ENCODE measurements around the gene GOLPH3.
"Not testable (repeated sequence)": the region's sequence is repeated elsewhere in the genome, so short reads cannot be mapped to it uniquely, and the experiment has no call there.

Gene GOLPH3

DNA sequence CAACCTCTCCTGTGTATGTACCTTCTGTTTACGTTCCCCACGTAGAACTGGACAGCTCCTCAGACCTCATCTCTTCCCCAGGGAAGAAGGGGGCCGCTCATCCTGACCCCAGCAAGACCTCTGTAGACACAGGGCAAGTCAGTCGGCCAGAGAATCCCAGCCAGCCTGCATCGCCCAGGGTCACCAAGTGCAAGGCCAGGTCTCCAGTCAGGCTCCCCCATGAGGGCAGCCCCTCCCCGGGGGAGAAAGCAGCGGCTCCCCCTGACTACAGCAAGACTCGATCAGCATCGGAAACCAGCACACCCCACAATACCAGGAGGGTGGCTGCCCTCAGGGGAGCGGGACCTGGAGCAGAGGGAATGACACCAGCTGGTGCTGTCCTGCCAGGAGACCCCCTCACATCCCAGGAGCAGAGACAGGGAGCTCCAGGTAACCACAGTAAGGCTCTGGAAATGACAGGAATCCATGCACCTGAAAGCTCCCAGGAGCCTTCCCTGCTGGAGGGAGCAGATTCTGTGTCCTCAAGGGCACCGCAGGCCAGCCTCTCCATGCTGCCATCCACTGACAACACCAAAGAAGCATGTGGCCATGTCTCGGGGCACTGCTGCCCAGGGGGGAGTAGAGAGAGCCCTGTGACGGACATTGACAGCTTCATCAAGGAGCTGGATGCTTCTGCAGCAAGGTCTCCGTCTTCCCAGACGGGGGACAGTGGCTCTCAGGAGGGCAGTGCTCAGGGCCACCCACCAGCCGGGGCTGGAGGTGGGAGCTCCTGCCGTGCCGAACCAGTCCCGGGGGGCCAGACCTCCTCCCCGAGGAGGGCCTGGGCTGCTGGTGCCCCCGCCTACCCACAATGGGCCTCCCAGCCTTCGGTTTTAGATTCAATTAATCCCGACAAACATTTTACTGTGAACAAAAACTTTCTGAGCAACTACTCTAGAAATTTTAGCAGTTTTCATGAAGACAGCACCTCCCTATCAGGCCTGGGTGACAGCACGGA is 86.7 kb downstream of the GOLPH3 start:
- DNase-seq (ENCODE audit: low spot score in 2 of 2) (no peak), ATAC-seq (replicated peaks; ENCODE audit: extremely low read depth, poor library complexity, severe bottlenecking) (no peak)
- Mint-ChIP-seq H3K36me3 (ENCODE audit: insufficient read depth) (no peaks in the 10 kb centered on the region), H3K9me3 (no peaks in the 10 kb centered on the region), H3K4me1 (no peaks in the 10 kb centered on the region), H3K27me3 (no peaks in the 10 kb centered on the region), H3K27ac (ENCODE audit: low read depth) (no peak overlapping the region), H3K4me3 (no peak overlapping the region)

DNA sequence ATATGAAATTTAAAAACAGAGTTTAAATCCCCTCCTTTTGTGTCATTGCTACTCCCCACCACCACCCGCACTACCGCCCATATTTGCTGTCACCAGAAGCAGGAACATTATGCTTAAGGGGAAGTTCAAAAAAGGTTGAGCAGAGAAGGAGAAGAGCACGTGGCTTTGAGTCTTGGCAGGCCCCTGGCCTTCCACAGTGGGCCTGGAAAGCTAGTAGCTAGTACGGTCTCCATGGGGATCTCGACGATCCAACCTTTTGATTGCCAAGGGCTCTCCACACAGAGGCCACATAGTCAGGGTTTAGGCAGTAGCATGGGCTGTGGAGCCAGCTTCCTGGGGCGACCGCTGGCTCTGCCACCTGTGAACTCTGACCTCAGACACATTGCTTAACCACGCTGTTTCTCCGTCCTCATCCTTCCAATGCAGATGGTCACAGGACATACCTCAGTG is 90.1 kb downstream of the GOLPH3 start:
- Mint-ChIP-seq H3K4me3 (no peak overlapping the region), H3K27me3 (no peaks in the 10 kb centered on the region), H3K27ac (ENCODE audit: low read depth) (no peak overlapping the region), H3K4me1 (no peaks in the 10 kb centered on the region), H3K9me3 (no peaks in the 10 kb centered on the region), H3K36me3 (ENCODE audit: insufficient read depth) (no peaks in the 10 kb centered on the region)
- DNase-seq (ENCODE audit: low spot score in 2 of 2) (no peak), ATAC-seq (replicated peaks; ENCODE audit: extremely low read depth, poor library complexity, severe bottlenecking) (no peak)

DNA sequence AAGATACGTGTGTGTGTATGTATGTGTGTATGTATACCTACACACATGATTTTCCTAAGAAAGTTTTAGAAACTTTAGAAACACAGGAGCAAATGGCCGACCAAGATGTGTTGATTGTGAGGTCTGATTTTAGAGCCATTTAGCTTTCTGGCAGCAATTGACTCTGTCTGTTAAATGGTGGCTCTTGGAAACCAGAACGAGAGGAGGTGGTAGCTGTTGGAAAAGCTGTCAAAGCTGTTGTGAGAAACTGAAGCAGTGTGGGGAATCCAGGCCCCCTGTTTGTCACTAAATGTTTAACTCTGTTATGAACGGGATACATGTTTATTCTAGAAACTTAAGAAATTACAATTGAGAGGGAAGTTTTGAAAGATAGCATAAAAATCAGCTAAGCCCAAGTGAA is 91.4 kb downstream of the GOLPH3 start:
- Mint-ChIP-seq H3K36me3 (ENCODE audit: insufficient read depth) (no peaks in the 10 kb centered on the region), H3K27me3 (no peaks in the 10 kb centered on the region), H3K9me3 (no peaks in the 10 kb centered on the region), H3K27ac (ENCODE audit: low read depth) (no peak overlapping the region), H3K4me1 (no peaks in the 10 kb centered on the region), H3K4me3 (no peak overlapping the region)
- no peak for DNase-seq (ENCODE audit: low spot score in 2 of 2)
- no peak for ATAC-seq (replicated peaks; ENCODE audit: extremely low read depth, poor library complexity, severe bottlenecking)

DNA sequence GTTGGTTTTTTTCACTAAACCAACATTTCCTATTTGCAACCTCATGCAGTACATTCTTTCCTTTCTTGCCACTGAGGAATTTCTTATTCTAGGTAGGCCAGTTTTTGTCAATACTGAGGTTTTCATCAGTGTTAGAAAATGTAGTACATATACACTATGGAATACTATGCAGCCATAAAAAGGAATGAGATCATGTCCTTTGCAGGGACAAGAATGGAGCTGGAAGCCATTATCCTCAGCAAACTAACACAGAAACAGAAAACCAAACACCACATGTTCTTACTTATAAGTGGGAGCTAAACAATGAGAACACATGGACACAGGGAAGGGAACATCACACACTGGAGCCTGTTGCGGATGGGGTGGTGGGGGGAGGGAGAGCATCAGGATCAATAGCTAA is 93.6 kb downstream of the GOLPH3 start:
- H3K9me3 Mint-ChIP-seq; H3K27ac Mint-ChIP-seq (ENCODE audit: low read depth); H3K36me3 Mint-ChIP-seq (ENCODE audit: insufficient read depth); ATAC-seq (replicated peaks; ENCODE audit: extremely low read depth, poor library complexity, severe bottlenecking); H3K27me3 Mint-ChIP-seq; H3K4me1 Mint-ChIP-seq; DNase-seq (ENCODE audit: low spot score in 2 of 2); H3K4me3 Mint-ChIP-seq: not testable (repeated sequence)

DNA sequence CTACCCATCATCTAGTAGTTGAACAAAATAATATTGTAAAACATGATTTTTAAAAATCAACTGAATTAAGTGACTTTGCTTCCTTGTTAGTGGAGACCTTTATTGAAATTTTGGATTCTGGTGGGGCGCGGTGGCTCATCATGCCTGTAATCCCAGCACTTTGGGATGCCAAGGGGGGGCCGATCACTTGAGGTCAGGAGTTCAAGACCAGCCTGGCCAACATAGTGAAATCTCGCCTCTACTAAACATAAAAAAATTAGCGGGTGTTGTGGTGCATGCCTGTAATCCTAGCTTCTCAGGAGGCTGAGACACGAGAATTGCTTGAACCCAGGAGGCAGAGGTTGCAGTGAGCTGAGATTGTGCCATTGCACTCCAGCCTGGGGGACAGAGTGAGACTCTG is 95.3 kb downstream of the GOLPH3 start:
- H3K4me3 Mint-ChIP-seq; ATAC-seq (replicated peaks; ENCODE audit: extremely low read depth, poor library complexity, severe bottlenecking); H3K27ac Mint-ChIP-seq (ENCODE audit: low read depth); DNase-seq (ENCODE audit: low spot score in 2 of 2); H3K27me3 Mint-ChIP-seq; H3K4me1 Mint-ChIP-seq; H3K9me3 Mint-ChIP-seq; H3K36me3 Mint-ChIP-seq (ENCODE audit: insufficient read depth): not testable (repeated sequence)

DNA sequence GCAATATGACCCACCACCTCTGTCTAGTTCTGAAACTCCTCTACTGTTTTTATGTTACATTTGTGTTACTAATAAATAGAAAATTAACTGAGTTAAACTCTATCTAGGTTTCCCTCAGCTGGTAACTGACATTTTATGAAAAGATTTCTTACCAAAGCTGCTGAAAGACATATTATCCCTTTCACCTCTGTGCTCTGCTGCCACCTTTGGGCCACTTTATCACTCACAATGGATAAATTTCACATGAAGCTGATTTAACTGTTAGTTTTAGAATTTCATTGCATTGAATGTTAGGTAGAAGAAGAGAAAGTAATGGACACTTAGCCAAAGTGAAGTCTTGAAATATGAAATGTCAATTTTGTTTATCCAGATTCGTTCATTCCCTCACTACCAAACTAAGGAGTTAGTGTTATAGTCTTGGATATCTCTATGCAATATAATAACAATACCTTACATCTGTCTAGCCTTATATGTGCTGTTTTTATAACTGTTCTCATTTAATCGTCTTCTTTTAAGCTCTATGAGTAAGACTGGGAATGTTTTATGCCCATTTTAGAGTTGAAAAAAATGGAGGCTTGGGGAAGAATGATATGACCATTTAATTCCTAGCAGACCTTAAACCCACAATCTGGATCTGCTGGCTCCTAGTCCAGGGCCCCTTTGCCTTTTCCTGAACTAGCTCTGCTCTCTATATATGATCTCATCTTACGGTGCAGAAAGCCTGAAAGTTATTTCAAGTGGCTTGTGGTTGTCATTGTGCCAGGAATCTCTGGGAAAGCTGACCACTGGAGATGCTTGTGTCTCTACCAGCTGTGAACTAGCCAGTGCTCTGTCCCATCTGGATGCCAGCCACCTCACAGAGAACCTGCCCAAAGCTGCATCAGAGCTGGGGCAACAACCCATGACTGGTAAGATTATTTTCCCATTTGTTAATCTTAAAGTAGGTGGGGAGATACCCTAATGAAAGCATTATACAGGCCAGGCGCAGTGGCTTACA is 97.1 kb downstream of the GOLPH3 start:
- no peak overlapping the region for H3K27ac Mint-ChIP-seq (ENCODE audit: low read depth)
- no peak for DNase-seq (ENCODE audit: low spot score in 2 of 2)
- H3K9me3 Mint-ChIP-seq, result no peaks in the 10 kb centered on the region

More for the DNA sequence above, 97.1 kb downstream of the GOLPH3 start:
- H3K4me3 Mint-ChIP-seq, result no peak overlapping the region
- H3K4me1 Mint-ChIP-seq, result no peaks in the 10 kb centered on the region
- H3K27me3 Mint-ChIP-seq, result no peaks in the 10 kb centered on the region
- ATAC-seq (replicated peaks; ENCODE audit: extremely low read depth, poor library complexity, severe bottlenecking), result no peak
- no peaks in the 10 kb centered on the region for H3K36me3 Mint-ChIP-seq (ENCODE audit: insufficient read depth)

Data from central memory CD8-positive, alpha-beta T cell (primary cell).